Urothelium cell line (cell line): ENCODE measurements around the gene PI4KA.
"Not testable (repeated sequence)": the region's sequence is repeated elsewhere in the genome, so short reads cannot be mapped to it uniquely, and the experiment has no call there.

Experiments used
- DNase-seq: peaks from one replicate; pipeline ENCODE4 v3.0.0; 2011; ENCODE audit warnings: low spot score, mixed read lengths
- FAIRE-seq: peaks from 2 replicates; lab custom pipeline; 2011; peaks lifted over from hg19 to GRCh38; lab: Jason Lieb, UNC

Gene PI4KA

DNA sequence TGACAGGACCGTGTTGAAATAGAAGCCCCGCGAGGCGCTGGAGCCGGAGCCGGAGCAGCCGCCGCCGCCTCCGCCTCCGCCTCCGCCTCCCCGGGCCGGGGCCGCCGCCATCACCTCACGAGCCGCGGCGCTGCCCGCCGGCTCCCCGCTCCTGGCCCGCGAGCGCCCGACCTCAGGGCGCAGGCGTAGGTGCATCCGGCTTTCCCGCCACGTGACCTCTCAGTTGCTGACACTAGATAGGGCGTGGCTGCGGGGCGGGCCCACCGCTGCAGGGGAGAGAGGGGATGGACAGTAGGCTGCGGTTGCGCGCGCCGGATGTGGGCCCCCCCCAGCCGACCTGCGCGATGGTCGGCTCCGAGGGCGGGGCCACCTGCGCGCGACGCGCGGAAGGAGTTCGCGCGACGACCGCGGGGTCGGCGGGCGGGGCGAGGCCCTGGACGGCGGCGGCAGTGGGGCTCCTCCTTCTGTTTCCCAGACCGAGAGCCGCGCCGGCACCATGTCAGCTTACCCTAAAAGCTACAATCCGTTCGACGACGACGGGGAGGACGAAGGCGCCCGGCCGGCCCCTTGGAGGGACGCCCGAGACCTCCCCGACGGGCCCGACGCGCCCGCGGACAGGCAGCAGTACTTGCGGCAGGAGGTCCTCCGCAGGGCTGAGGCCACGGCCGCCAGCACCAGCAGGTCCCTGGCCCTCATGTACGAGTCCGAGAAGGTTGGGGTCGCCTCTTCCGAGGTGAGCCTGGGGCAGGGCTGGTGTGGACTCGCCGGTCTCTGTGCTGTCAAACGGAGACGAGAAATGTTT lies at the start of gene PI4KA, which contains the start of gene SNAP29:
Gene PI4KA, minus strand, starts transcription at position 197 of the 802 bp plus-strand sequence. Its CDS starts 86 bp downstream, at position 111.
Gene SNAP29, plus strand, starts transcription at position 393 of the 802 bp plus-strand sequence. Its CDS starts 104 bp downstream, at position 497.
- DNase-seq, result peak; percentile 100
- peak; percentile 98 for FAIRE-seq

DNA sequence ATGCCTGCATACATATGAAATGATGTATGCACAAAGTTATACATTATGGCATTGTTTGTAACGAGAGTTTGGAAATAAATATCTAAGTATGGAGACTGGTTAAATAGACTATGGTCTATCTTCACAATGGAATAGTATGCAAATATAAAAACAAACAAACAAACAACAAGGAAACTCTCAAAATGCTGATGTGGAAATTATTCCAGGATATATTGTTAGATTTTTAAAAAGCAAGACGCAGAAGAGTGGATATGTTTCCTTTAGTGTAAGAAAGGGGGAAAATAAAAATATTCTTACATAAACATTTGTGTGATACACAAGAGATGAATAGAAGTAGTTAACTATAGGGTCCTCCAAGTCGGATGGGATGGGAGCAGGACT lies 47.8 kb upstream of the PI4KA start:
- FAIRE-seq (no peak), DNase-seq (no peak)

- FAIRE-seq, result peak; percentile 56
- DNase-seq, result no peak
Observed at GRCh38 chr22:20905415-20906386, 47.1 kb upstream of the PI4KA start.

DNA sequence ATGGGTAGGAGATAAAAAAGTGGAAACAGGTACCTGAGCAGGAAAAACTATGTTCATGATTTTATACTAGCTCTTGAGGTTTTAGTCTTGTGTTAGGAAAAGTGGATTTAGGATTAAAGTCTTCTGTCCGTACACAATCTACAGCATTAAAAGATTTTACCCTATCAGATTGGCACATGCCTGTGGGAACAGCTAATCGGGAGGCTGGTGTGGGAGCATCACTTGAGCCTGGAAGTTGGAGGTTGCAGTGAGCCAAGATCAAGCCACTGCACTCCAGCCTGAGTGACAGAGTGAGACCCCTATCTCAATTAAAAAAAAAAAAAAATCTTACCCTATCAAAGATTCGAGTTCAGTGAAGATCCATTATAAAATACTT lies 46.4 kb upstream of the PI4KA start:
- DNase-seq, result no peak
- no peak for FAIRE-seq

GRCh38 chr22:20904008-20904979 lies 45.7 kb upstream of the PI4KA start:
- peak; percentile 56 for DNase-seq
- FAIRE-seq, result peak; percentile 71

GRCh38 chr22:20903093-20903492 lies 44.5 kb upstream of the PI4KA start:
- FAIRE-seq (no peak), DNase-seq (no peak)

DNA sequence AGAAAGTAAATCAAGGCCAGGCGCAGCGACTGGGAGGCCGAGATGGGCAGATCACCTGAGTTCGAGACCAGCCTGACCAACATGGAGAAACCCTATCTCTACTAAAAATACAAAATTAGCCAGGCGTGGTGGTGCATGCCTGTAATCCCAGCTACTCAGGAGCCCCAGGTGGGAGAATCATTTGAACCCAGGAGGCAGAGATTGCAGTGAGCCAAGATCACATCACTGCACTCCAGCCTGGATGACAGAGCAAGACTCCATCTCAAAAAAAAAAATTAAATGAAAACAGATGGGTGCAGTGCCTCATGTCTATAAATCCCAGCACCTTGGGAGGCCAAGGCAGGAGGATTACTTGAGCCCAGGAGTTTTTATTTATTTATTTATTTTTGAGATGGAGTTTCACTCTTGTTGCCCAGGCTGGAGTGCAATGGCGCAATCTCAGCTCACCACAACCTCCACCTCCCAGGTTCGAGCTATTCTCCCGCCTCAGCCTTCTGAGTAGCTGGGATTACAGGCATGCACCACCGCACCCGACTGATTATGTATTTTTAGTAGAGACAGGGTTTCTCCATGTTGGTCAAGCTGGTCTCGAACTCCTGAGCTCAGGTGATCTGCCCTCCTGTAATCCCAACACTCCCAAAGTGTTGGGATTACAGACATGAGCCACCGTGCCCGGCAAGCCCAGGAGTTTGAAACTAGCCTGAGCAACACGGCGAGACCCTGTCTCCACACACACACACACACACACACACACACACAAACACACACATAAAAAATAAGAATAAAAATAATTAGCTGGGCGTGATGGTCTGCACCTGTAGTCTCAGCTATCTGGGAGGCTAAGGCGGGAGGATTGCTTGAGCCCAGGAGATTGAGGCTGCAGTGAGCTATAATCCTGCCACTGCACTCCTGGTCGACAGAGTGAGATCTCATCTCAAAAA lies 42.8 kb upstream of the PI4KA start:
- not testable (repeated sequence) for DNase-seq, FAIRE-seq

- peak; percentile 13 for FAIRE-seq
- no peak for DNase-seq
Observed at GRCh38 chr22:20899827-20900423, 41.3 kb upstream of the PI4KA start.

GRCh38 chr22:20897737-20898136 lies 39.1 kb upstream of the PI4KA start:
- DNase-seq, FAIRE-seq: not testable (repeated sequence)

GRCh38 chr22:20890975-20891374 lies 32.4 kb upstream of the PI4KA start:
- DNase-seq (no peak), FAIRE-seq (no peak)

GRCh38 chr22:20889904-20890540 lies 31.4 kb upstream of the PI4KA start:
- DNase-seq, result no peak
- FAIRE-seq, result no peak

DNA sequence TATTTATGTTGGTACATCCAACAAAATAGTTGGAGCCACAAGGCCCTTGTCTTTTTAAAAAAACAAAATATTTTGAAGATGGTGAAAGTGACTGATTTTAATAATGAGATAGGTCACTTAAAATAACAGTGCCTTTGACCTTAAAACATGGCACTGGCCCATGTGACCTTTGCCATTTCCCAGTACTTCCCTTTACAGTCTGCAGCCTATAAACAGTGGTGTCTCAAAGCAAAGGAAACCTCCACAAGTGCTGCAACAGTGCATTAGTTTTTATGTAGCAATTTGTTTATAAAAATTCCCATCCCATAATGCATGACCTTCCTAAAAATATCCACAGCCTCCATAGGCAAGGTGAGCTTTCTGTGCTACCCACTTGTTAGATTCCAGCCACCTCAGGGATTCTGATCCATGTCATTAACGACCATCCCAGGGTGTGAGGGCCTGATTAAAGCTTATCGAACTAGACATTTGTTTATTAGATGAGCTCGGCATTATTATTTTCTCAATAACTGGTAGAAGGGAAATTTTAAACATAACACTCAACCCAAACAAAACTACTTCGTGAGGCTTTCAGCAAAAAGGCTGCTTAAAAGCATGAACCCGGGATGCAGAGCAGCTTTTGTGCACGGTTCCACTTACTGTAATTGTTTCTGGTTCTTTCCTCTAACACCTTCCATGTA lies 30.6 kb upstream of the PI4KA start:
- DNase-seq (no peak), FAIRE-seq (no peak)

DNA sequence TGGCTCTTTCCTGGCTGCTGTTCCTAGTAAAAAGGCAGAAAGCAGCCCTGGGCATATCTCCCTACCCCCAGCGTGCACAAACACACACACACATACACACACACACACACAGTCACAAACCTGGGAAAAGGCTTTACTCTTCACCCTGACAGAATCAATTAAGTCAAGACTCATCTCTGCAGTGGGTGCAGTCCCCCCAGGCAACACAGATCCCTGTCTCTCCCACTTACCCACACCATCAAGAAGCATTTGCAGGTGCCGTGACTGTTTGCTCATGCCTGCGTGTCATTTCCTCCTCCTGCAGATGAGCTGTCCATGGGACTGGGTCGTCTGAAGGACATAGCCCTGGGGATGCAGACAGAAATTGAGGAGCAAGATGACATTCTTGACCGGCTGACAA lies 28.8 kb upstream of the PI4KA start:
- no peak for FAIRE-seq
- no peak for DNase-seq

GRCh38 chr22:20885557-20886323 lies 27.1 kb upstream of the PI4KA start:
- peak; percentile 59 for FAIRE-seq

DNA sequence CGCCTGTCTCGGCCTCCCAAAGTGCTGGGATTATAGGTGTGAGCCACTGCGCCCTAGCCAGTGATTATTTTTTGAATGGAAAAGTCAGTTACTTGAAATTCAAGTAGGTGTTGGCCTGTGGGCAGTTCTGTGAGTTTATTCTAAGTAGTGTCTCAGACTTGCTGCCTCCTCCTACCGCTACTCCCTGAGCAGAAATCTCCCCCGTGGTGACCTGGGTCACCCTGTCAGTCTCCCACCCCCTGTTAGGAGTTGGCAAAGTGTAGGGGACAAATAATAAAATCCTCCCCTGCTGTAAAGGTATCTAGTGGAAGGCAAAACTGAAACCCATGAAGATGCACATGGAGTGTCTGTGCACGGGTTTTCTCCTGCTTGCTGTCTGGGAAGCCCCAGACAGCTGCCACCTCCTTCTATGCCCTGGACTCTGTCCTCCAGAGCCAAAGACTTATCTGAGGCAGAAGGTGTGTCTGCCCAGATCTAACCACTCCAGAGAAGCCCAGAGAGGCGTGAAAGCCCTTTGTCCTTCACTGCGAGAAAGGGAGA lies 26.5 kb upstream of the PI4KA start:
- FAIRE-seq (no peak), DNase-seq (no peak)

More at GRCh38 chr22:20885557-20886323, 27.1 kb upstream of the PI4KA start:
- DNase-seq, result peak; percentile 76

DNA sequence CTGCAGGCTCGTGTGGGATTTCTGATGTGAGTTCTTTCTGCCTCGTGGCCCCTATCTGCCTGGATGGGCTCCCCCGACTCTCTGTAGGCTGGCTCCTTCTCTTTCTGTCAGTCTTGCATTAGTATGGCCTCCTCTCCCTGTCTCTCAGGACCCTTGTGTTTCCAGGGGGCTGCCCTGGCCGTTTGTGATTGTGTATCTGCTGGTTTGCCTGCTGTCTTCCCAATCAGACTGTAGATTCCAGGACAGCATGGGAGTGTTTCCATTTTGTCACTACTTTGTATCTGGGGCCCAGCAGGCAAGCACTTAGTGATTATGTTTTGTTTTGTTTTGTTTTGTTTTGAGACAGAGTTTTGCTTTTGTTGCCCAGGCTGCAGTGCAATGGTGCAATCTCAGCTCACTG lies 25.8 kb upstream of the PI4KA start:
- no peak for FAIRE-seq
- no peak for DNase-seq

DNA sequence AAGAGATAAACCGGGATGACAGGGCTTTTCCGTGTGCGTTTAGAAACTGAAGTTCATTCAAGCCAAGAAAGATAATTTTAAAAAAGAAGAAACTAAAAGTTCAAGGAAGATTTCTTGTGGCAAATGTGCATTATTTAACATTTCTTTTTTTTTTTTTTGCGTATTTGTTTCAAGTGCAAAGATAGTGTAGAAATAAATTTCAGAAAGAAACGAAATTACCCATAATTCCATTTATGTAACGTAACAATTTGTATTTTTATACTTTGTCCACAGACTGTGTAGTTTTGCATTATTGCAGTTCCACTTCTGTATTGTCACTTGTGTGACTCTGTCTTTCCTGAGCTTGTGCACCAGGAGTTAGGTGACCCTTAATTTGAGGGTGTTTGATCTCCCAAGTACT lies 24.2 kb upstream of the PI4KA start:
- FAIRE-seq (no peak), DNase-seq (no peak)
